ENCODE results near the gene CCL17.
"Not testable (repeated sequence)": the region's sequence is repeated elsewhere in the genome, so short reads cannot be mapped to it uniquely, and the experiment has no call there.

Gene CCL17

GRCh38 chr16:57372372-57373116 is 32.0 kb upstream of the CCL17 start, which contains the start of gene CX3CL1:
CX3CL1 (plus strand) TSS chr16:57372490; CDS start chr16:57372569, 79 bp downstream.
- peak within 1 kb of the TSS; percentile 98 to 99 for H3K27ac ChIP-seq
- DNase-seq (ENCODE audit: low spot score) = no peak
- peak; percentile 17 for TF ChIP-seq CTCF (IDR thresholded peaks at IDR 0.05)
- H3K4me3 ChIP-seq = peak within 1 kb of the TSS; percentile 86

- peak overlapping the region; percentile 86 for H3K4me3 ChIP-seq
- DNase-seq (ENCODE audit: low spot score) = no peak
- peak overlapping the region; percentile 98 to 99 for H3K27ac ChIP-seq
- no peak for TF ChIP-seq CTCF (IDR thresholded peaks at IDR 0.05)
These were observed 31.2 kb upstream of the CCL17 start for GRCh38 chr16:57373117-57373947.

GRCh38 chr16:57374067-57374534 is 30.5 kb upstream of the CCL17 start:
- Histone ChIP-seq H3K4me3 (peak overlapping the region; percentile 86), H3K27ac (peak overlapping the region; percentile 98 to 99)
- TF ChIP-seq CTCF (IDR thresholded peaks at IDR 0.05) = no peak
- no peak for DNase-seq (ENCODE audit: low spot score)

- peak overlapping the region; percentile 98 to 99 for H3K27ac ChIP-seq
- DNase-seq (ENCODE audit: low spot score) = not testable (repeated sequence)
- H3K4me3 ChIP-seq = peak overlapping the region; percentile 86
These were observed 29.6 kb upstream of the CCL17 start for GRCh38 chr16:57374925-57375465.

- no peak for DNase-seq (ENCODE audit: low spot score)
- Histone ChIP-seq H3K27ac (peak overlapping the region; percentile 98 to 99), H3K4me3 (peak overlapping the region; percentile 86)
- no peak for TF ChIP-seq CTCF (IDR thresholded peaks at IDR 0.05)
These were observed 28.2 kb upstream of the CCL17 start for GRCh38 chr16:57376313-57376818.

- DNase-seq (ENCODE audit: low spot score) = no peak
- peak overlapping the region; percentile 15 to 98 for H3K27ac ChIP-seq
- peak overlapping the region; percentile 86 for H3K4me3 ChIP-seq
- TF ChIP-seq CTCF (IDR thresholded peaks at IDR 0.05) = no peak
These were observed 27.3 kb upstream of the CCL17 start for GRCh38 chr16:57377080-57377841.
